GM15510 (cell line): ENCODE measurements around the gene SUGCT.

ENCODE experiments used
- POLR2A ChIP-seq: IDR thresholded peaks from 3 replicates; pipeline ENCODE4 v1.6.1; 2011; ENCODE audit warnings: borderline replicate concordance; ENCODE audit not compliant: insufficient read length; ENCODE audit errors: extremely low read depth

Gene SUGCT

GRCh38 chr7:40134428-40135316 is at the start of gene SUGCT, which contains the start of gene MPLKIP:
SUGCT (plus strand) TSS chr7:40135005.
MPLKIP (minus strand) TSS chr7:40134622; CDS start chr7:40134567, 55 bp downstream.
- TF ChIP-seq POLR2A, result peak; percentile 69

GRCh38 chr7:40092182-40092581 is 42.6 kb upstream of the SUGCT start:
- TF ChIP-seq POLR2A, result no peak

GRCh38 chr7:40093631-40094350 is 41.0 kb upstream of the SUGCT start:
- TF ChIP-seq POLR2A, result no peak

- no peak for TF ChIP-seq POLR2A
Measured at GRCh38 chr7:40095230-40095629, 39.6 kb upstream of the SUGCT start.

GRCh38 chr7:40095695-40096327 is 39.0 kb upstream of the SUGCT start:
- TF ChIP-seq POLR2A, result no peak

- no peak for TF ChIP-seq POLR2A
Measured at GRCh38 chr7:40097728-40098127, 37.1 kb upstream of the SUGCT start.

GRCh38 chr7:40098810-40099209 is 36.0 kb upstream of the SUGCT start:
- TF ChIP-seq POLR2A, result no peak

GRCh38 chr7:40099837-40100236 is 35.0 kb upstream of the SUGCT start:
- no peak for TF ChIP-seq POLR2A

GRCh38 chr7:40101201-40101600 is 33.6 kb upstream of the SUGCT start:
- TF ChIP-seq POLR2A, result no peak

GRCh38 chr7:40102897-40103296 is 31.9 kb upstream of the SUGCT start:
- TF ChIP-seq POLR2A, result no peak

- no peak for TF ChIP-seq POLR2A
Measured at GRCh38 chr7:40105879-40106473, 28.8 kb upstream of the SUGCT start.

GRCh38 chr7:40115936-40116335 is 18.9 kb upstream of the SUGCT start:
- TF ChIP-seq POLR2A, result no peak

- no peak for TF ChIP-seq POLR2A
Measured at GRCh38 chr7:40120020-40120419, 14.8 kb upstream of the SUGCT start.

GRCh38 chr7:40122940-40123254 is 11.9 kb upstream of the SUGCT start:
- no peak for TF ChIP-seq POLR2A
